Measurements from ENCODE around the gene VASH2. TPM values are rescaled to one million over a fixed set of nuclear protein-coding genes. Genes with fewer than 3 reads are reported as not detected.
"Not testable (repeated sequence)": the region's sequence is repeated elsewhere in the genome, so short reads cannot be mapped to it uniquely, and the experiment has no call there.

Gene VASH2
- total RNA-seq, 1 donor from 2014 or later: under 0.01 TPM

DNA sequence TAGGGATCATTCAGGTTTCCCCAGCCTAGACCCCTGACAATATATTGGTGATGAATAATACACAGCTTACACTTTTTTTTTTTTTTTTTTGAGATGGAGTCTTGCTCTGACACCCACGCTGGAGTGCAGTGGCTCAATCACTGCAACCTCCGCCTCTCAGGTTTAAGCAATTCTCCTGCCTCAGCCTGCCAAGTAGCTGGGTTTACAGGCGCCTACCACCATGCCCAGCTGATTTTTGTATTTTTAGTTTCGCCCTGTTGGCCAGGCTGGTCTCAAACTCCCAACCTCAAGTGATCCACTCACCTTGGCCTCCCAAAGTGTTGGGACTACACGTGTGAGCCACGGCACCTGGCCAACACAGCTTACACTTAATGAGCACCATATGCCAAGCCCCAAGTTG is 7.2 kb downstream of the VASH2 start:
- DNase-seq (ENCODE audit: low read depth in 2 of 2): no peak

DNA sequence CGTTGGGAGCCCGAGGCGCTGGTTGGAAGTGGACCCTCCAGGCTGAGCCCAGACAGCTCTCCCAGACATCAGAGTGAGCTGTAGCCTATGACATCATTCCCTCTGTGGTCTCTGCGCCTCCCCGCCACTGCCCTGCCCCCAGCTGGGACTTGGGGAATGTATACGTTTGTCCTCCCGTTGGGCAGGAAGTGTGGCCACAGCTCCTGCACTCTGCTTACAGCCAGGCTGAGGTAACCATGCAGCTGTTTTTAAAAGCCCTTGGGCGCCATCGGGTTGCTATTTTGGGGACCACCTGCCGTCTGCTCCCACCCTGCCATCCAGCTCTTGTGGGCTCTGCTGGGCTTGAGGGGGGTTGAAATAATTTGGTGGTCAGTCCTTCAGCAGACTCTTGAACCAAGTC is 7.8 kb downstream of the VASH2 start:
- DNase-seq (ENCODE audit: low read depth in 2 of 2): no peak

DNA sequence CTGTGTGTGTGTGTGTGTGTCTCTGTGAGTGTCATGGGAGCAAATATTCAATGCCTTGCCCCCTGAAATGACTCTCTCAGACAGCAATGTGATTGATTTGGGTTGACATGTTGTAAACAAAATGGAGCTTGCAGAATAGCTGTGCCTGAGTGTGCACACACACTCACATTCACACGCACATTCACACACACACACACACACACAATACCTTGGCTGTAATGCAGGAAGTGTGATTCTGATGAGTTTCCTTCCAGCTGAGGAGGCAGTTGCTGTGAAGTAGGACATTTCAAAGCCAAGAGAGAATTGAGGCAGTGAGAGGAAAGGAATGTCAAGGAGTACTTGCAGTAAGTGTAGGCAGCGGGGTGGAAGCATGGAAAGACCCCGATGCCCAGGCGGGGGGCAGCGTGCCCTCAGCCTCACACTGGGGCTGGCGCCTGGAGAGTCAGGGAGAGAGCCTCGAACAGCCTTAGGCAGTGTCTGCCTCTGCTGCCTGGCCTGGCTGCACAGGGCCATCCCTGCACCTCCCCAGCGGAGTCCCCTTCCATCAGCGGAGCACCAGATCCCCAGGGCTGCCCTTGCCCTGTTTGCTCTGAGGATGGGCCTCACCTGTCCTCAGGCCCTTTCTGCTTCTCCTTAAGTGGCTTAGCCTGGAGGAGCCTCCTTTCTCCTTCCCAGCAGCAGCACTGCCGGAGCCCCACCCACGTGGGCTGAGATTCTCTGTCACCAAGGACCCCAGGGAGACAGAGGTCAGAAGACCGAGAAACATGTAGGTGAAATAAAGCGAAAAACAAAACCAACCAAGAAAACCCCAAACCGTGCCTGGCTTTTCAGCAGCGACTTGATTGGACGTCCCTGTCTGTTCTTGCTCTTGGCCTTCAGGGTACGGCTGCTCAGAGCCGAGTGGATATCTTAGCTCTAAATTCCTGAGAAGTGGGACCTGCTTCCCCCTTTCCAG is 9.2 kb downstream of the VASH2 start:
- DNase-seq (ENCODE audit: low read depth in 2 of 2): peak in 1 of 2 donors; percentile 49

DNA sequence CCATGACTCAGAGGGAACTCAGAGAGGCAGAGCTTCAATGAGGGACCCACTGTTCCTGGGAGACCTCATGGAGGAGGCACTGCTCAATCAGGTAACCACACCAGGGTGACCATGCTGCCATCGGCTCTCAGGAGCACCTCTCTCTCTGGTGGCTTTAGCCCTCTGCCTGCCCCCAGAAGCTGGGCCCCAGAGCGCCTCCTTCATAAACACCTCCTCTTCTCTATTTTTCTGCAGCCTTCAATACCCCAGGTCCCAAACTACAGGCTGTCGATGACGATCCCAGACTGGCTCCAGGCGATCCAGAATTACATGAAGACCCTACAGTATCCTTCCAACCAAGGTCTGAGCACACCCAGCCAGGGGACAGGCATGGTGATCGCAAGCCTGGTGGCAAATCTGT is 10.6 kb downstream of the VASH2 start:
- DNase-seq (ENCODE audit: low read depth in 2 of 2): no peak

DNA sequence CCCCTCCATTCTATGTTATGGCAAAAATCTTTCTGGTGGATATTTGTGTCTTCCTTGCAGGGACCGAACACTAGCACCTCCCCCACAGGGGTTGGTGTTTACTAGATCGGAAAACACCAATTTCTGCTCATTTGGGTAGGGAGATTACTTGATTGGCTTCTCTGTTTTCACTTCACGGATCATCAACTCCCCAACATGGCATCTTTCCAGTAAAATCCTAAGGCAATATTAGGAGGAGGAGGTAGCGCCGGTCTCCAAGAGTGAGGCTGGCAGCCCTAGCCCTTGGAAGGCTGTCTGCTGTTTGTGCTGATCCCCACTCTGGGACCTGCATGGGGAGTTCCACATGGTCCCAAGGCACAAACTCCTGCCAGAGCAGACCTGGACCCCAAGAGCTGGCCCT is 12.2 kb downstream of the VASH2 start:
- no peak for DNase-seq (ENCODE audit: low read depth in 2 of 2)

DNA sequence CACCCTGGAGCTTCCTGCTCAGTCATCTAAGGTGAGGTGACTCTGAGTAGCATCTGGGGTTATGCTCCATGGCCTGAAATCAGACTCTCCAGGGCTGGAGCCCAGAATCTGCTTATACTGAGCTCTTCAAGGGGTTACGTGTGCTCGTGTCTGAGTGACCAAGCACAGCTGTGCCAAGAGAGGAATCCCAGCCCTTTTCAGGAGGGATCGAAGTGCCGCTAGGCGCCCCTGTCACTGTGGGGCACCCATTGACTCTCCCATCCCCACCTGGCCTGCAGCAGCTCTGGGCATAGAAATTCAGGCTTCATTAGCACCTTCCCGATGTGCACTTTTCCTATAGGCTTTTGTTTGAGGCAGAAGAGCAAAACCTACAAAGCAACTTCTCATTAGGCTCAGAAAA is 13.8 kb downstream of the VASH2 start:
- DNase-seq (ENCODE audit: low read depth in 2 of 2): no peak

DNA sequence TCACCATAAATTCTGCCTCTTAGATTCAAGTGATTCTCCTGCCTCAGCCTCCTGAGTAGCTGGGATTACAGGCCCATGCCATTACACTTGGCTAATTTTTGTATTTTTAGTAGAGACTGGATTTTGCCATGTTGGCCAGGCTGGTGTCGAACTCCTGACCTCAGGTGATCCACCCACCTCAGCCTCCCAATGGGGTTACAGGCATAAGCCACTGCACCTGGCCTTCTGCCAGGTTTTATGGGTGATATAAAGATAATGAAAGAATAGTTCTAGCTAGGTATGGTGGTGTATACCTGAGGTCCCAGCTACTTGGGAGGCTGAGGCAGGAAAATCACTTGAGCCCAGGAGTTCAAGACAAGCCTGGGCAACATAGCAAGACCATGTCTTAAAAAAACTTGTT is 14.7 kb downstream of the VASH2 start:
- DNase-seq (ENCODE audit: low read depth in 2 of 2): not testable (repeated sequence)

DNA sequence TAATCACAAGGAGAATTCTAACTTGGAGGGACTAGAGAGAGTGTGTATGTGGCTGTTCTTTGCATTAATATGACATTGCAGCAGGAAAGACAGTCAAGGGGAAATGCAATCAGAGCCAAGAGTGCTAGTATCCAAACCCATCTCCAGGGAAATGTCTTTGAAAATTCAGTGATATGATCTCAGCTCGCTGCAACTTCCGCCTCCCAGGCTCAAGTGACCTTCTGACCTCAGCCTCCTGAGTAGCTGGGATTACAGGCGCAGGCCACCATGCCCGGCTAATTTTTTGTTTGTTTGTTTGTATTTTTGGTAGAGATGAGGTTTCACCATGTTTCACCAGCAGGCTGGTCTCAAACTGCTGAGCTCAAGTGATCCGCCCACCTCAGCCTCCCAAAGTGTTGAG is 16.3 kb downstream of the VASH2 start:
- DNase-seq (ENCODE audit: low read depth in 2 of 2): no peak

DNA sequence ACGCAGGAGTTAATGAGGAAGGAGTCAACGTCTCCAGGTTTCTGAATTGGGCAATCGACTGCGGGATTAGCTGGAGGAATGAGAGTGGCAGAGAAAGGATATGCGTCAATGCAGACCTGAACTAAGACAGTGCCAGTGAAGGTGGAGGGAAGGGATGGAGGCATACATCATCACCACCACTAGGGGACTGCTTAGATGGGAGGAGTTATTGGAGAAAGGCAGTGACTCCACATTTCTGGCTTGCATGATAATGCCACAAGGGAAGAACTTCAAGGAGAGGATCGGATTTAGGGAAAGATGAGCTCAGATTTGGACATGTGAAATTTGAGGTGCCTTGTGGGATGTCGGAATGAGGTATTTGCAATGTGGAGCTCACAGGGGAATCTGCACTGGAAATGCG is 17.5 kb downstream of the VASH2 start:
- peak; percentile 32 to 45 for DNase-seq (ENCODE audit: low read depth in 2 of 2)

DNA sequence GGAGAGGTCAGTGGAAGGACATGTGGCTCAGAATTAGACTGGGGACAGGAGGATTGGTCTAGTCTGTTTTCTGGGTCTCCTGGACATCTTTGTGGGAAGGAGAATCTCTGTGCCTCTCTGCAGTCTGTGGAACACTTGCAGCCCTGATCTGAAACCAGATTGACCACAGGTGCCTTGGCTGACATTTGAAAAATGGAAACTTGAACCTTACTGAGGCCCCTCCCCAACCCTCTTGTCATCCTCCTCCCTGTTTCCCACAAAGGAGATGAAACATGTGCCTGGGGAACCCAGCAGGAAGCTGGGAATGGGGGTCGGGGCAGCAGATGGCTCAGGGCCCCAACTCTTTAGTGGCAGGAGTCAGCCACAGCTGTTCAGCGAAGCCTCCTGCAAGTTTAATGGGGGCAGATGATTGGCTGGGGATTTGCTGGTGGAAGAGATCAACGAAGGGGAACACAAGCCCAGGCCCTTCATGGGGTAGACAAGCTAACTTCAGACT is 18.1 kb downstream of the VASH2 start:
- no peak for DNase-seq (ENCODE audit: low read depth in 2 of 2)

DNA sequence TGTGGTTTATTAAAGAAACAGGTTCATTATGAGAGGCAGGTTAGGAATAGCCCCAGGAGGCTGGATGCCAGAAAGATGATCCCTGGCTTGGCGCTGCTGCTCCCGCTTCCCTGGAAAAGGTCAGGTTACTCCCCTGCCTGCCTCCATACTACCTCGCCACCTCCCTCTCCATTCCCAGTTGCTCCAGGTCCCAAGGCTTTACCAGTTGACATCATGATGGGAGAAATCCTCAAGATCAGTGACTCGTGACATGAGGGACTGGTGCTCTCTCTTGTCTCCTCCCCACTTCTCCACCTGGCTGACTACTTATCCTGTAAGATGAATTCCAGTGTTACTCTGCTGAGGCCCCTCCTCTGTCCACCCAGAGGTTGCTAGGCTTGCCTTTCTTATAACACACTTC is 19.7 kb downstream of the VASH2 start:
- DNase-seq (ENCODE audit: low read depth in 2 of 2): no peak

DNA sequence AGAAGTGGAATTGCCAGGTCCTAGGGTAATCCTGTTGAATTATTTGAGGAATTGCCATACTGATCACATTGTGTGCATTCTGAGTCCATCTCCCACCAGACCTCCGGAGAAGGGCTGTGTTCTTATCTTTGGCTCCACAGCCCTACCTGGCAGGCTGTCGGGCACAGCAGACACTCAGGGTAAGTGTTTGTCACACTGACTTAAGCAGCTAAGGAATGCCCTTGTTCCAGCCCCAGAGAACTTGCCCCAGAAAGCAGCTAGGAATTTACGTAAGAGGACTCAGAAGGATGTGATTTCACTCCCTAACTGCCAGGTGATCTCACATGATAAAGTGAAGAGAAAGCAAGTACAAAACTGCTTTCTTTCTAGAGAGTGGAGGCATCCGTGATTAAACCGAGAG is 21.0 kb downstream of the VASH2 start:
- no peak for DNase-seq (ENCODE audit: low read depth in 2 of 2)

DNA sequence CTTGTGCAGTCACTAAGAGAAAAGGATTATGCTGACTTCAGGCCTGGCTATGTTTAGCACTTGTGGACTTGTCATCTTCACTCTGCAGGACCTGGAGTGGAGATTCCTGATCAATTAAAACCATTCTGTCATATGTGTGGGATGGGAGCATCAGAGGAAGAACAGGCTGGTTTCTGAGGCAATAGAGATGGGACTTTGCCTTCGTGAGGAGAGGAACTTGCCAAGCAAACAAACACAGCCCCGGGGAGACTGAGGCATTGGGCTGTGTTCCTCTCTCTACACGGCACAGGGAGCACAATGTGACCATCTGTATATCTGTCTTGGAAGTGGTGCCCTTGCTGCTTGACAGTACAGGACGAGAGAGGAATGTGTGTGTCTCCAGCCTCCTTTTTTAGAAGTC is 23.1 kb downstream of the VASH2 start:
- no peak for DNase-seq (ENCODE audit: low read depth in 2 of 2)

DNA sequence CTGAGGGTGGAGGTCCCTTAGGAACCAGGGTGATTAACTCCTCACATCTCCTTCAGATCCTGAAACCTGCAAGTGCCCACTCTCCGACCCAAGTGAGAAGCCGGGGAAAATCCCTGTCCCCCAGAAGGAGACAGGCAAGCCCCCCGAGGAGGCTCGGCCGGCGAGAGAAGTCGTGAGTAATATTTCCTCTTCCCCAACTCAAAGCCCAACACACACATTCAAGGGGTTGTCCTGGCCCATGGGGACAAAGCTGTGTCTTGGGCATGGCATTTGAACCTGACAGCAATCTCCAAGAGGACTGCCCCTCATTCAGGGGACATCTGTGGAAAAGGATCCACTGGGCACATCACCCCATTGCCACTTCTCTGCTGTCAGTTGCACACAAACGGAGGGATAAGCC is 23.6 kb downstream of the VASH2 start:
- no peak for DNase-seq (ENCODE audit: low read depth in 2 of 2)

DNA sequence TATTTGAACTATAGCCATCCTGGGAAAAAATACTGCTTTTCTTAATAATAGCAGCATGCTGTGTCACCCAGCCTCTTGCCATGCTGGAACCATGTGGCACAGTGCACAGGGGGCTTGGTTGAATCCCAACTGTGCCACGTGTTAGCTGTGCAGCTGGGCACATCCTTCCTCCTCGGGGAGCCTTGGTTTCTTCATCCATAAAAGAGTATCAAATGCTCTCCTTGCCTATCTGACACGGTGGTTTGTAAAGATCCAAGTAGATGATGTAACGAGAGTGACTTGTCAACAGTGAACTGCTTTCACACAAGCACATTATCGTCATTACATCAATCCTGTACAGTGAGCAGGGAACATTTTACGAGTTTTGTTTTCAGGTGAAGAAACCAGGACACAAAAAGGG is 24.4 kb downstream of the VASH2 start:
- DNase-seq (ENCODE audit: low read depth in 2 of 2): no peak

DNA sequence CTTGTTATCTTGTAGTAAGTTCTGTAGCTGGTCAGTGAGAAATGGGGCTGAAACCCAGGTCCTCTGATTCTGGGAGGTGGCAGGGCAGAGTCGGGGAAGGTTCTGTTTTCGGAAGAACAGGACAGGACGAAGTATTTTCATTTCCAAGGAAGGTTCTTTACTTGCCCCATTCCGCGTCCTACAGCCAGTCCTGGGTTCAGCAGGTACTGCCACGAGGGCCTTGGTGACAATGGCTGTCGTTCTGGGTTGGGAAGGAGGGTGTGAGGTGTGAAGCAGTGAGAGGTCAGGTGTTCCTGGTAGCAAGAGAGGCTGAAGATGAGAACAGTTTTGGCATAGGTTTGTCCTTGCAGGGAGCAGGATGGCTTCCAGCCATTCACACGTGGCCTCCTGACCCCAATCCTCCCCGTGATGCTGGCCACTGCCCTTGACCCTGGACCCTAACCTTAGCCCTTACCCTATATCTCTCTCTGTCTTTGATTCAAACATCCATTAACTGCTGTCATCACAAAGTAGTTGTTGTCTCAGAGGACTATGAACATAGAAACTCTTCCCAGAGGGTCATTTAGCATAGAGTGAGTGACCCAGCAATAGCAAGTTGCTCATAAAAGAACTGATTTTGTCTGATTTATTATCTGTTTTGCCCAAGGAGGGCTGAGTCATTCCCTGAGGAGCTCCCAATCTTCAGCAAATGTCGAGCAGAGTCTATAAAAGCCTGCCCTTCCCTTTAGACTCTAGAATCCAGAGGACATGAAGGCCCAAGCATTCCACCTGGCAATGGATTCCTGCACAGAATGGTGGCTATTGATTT is 25.0 kb downstream of the VASH2 start:
- DNase-seq (ENCODE audit: low read depth in 2 of 2): no peak

DNA sequence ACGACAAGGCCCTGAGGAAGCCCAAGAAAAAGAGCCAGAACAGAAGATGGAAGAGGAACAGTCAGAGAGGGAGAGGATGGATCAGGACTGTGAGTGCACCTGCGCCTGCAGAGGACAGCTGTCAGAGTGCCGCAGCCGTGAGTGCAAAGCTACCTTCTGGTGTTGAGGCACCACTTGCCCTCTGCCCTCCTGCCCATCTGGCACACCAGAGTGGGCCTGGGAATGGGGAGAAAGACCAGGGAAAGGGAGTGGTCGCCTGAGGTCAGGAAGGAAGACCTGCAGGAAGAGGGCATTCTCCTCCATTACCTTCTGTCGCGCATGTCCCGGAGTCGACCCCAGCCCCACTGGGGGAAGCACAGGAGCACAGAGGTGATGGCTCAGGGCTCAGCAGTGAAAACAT is 26.2 kb downstream of the VASH2 start:
- DNase-seq (ENCODE audit: low read depth in 2 of 2): no peak

DNA sequence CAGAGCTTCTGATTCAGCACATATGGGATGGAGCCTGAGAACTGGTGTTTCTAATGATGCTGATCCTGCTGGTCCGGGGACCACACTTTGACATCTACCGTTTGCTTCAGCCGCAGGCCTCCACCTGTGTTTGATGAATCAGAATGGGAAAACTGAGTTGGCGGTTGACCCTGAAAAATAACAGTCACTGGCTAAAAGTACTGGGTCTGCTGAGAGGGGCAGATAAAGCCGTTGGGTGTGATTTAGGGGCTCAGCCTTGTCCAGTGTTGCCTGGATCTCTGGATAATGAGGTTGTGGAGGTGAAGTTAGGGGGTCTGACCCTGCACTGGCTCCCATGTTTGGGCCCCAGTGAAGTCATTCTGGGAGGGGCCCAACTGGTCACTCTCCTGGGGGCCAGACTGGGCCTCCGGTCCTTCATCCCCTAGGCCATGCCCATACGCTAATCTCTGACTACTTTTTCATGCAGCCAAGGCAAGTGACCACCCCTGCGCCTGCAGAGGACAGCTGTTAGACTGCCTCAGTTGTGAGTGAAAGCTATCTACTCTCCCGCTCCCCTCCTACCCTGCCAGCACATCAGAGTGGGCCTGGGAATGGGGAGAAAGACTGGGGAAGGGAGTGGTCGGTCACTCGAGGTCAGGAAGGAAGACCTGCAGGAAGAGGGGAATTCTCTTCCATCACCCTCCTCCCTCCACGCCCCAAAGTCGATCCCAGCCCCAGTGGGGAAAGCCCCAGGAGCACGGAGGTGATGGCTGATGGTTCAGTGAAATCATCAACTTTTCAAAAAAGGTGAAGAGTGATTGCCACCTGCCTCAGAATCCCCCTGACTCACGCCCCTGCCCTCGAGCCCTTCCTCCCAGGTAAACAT is 27.7 kb downstream of the VASH2 start:
- DNase-seq (ENCODE audit: low read depth in 2 of 2): no peak

DNA sequence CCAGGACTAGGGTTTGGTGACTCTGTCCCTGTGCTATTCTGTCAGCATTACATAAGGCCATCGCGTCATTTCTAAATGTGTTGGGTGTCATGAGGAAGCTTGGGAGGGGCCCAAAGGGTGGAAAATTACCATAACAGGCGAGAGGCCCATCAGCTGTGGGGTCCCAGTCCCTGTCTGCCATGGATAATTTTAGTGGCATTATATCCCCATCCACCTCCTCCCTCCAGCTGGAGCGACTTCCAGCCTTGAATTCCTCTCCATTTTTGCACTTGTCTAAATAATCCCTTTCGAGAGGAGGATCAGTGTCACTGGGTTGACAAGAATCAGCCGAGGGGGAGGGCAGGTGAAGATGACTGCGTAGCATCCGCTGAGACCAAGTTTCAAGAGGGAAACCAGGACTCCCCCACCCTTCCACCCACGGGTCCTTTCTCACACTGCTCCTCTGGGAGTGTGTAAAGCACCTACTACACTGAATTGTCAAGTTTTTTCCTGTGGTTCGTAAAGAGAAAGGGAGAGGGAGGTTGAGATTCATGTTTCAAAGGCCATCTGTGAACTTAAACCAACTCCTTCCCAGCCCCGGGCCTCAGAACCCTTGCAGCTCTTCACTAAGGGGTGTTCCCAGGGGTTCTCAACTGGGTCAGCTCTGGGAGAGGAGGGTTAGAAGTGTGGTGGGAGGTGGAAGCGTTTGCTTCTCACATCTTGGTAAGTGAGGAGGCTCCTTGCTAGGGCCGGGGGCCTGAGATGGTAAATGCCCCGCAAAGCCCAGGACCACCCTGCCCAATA is 29.2 kb downstream of the VASH2 start:
- DNase-seq (ENCODE audit: low read depth in 2 of 2): no peak

DNA sequence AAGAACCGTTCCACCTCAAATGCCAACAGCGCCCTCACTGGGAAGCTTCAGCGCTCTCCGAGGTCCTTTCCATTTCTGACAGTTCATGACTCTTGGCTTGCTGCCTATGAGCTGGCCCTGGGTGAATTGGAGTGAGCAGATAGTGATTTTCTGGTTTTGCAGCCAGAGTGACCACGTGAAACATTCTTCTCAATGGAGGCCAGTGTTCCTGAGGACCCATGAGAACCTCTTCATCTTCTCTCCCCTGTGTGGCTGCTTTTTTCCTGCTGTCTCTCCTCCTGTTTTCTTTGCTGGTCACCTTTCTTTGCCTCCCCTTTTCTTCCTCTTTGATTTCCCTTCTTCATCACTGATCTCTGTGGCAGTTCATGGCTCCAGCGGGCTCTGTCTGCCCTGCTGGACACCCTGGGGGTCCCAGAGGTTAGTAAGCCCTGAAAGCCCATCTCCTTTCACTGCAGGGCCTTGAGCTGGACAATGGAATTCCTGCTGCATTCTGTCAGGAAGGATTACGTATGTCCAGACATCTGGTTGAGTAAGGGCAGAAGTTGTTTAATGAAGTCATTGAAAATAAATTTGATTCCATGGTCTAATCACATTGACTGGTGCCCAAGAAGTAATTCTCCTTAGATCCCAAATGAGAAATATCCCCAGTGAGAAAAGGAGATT is 29.9 kb downstream of the VASH2 start:
- DNase-seq (ENCODE audit: low read depth in 2 of 2): peak in 1 of 2 donors; percentile 59
